G401.6 (cell line): ENCODE results near the gene ZC3H10.
"Not testable (repeated sequence)": the region's sequence is repeated elsewhere in the genome, so short reads cannot be mapped to it uniquely, and the experiment has no call there.

ENCODE experiments used
- FAIRE-seq: peaks from 2 replicates; lab custom pipeline; 2012; peaks lifted over from hg19 to GRCh38; lab: Jason Lieb, UNC

Gene ZC3H10

DNA sequence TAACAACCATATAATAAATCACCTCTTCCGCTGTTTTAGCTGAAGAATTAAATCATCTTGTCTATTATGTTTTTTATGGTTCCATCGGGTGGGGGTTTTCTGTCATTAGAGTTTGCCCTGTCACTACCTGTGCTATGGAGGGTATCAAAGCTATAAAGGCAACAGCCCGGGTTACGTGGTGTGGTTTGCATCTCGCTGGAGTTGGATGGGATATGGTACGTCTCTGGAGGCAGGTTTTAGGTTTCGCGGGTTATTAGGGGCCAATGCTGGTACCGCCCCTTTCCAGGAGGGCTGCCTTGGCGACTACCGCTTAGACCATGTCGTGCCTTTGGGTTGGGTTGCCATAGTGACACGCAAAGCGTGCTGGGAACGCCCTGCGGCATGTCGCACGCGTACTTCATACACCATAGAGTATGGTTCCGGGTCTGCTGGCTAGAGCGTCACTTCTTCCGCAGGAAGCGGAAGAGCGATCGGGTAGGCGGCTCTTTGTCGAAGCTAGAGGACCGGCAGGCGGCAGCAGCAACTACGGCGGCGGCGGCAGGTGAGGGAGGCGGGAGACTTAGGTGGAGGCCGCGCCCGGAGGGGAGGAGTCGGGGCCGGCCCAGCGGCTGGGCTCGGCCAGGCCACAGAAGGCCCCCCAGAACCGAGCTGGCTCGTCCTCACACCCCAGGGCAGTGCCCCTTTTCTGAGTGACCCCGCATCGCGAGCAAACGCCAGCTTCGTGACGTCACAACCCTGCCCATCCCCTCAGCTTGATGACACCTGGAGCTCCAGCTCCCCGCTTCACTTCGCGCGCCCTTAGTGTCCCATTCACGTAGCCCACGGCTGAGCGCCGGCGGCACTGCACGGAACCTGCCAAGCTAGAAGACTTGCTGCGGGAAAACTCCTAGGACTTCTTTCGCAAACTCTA lies at the start of gene ZC3H10:
TSS of gene ZC3H10 (plus strand) at position 489 of the 910 bp plus-strand sequence. CDS start 2,297 bp downstream, outside the sequence.
- FAIRE-seq, result peak; percentile 97

GRCh38 chr12:56071648-56072047 lies 46.4 kb upstream of the ZC3H10 start:
- FAIRE-seq, result no peak

DNA sequence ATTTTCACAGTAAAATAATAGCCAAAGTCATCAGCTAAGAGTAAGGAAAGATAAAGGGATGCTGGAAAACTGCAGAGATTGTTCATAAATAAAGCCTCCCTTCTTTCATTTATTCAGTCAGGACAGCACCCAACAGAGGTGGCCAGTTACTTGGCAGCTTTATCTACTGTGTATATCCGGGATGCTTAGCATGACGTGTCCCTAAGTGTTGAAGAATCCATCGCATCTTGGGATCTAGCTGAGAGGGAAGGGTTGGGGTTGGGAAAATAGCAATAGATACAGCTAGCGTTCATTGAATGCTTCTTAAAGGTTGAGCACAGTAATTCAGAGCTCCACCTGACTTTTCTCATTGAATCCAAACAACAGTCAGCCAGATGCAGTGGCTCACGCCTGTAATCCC lies 43.7 kb upstream of the ZC3H10 start:
- FAIRE-seq, result no peak

- FAIRE-seq, result not testable (repeated sequence)
Measured at GRCh38 chr12:56077966-56078365, 40.1 kb upstream of the ZC3H10 start.

DNA sequence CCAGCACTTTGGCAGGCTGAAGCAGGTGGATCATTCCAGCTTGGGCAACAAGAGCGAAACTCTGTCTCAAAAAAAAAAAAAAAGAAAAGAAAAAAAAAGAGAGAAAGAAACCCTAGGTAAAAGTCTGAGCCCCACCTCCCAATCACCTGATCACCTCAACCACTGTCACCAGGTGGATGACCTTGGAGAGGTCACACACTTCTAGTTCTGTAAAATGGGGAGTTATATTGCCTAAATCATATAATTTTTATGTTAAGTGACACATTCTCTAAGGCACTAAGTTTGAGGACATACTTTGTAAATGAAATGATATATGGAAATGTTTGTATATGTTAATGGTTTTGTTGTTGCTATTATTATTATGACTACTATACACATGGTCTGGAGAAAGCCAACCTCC lies 39.6 kb upstream of the ZC3H10 start:
- no peak for FAIRE-seq

DNA sequence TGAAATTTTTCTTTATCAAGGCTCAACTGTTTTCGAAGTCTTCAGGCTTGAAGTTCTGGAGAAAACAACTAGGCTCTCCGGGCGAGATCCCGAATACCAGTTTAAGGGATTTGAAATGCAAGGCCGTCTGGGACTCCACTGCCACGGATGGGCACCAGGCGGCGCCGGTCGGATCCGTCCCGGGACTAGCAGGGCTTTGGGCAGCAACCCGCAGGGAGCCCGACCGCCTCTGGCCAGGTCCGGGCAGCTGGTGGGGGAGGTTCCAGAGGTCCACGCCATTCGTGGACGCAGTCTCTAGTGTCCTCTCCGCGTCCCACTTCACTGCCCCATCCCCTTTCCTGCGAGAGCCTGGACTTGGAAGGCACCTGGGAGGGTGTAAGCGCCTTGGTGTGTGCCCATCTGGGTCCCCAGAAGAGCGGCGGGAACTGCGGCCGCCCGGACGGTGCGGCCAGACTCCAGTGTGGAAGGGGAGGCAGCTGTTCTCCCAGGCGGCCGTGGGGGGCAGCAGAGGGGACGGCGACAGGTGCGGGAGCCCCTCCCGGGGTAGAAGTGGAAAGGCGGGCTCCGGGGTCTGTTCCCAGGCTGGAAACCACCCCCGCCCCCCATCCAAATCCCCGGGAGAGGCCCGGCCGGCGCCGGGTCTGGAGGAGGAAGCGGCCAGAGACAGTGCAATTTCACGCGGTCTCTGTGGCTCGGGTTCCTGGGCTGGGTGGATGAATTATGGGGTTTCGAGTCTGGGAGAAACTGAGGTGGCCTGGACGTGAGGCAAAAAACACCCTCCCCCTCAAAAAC lies 38.9 kb upstream of the ZC3H10 start:
- peak; percentile 84 for FAIRE-seq

DNA sequence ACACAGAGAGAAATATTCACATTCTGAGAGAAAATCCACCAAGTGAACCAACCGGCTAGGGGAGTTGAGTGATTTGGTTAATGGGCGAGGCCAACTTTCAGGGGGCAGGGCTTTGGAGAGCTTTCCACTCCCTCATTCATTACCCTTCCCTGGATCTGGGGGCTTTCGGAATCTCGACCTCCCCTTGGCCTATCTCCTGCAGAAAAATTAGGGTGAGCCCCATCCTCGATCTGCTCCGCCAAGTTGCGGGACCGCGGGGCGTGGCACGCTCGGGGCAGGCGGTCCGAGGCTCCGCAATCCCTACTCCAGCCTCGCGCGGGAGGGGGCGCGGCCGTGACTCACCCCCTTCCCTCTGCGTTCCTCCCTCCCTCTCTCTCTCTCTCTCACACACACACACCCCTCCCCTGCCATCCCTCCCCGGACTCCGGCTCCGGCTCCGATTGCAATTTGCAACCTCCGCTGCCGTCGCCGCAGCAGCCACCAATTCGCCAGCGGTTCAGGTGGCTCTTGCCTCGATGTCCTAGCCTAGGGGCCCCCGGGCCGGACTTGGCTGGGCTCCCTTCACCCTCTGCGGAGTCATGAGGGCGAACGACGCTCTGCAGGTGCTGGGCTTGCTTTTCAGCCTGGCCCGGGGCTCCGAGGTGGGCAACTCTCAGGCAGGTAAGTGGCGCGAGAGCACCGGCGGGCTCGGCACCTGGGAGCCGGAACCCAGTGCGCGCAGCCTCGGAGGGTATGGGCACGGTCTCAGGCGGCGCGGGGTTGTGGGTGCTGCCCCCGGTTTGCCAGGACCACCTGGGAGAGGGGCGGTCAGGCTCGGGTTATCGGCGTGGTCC lies 38.1 kb upstream of the ZC3H10 start, which contains the start of gene ERBB3:
TSS of gene ERBB3 (plus strand) at position 443 of the 833 bp plus-strand sequence. CDS start at position 579, 136 bp downstream.
- FAIRE-seq, result no peak

- FAIRE-seq, result no peak
Measured at GRCh38 chr12:56080556-56081138, 37.4 kb upstream of the ZC3H10 start.

- no peak for FAIRE-seq
Measured at GRCh38 chr12:56081393-56082347, 36.4 kb upstream of the ZC3H10 start.

GRCh38 chr12:56082382-56082781 lies 35.7 kb upstream of the ZC3H10 start:
- no peak for FAIRE-seq

- no peak for FAIRE-seq
Measured at GRCh38 chr12:56082967-56083366, 35.1 kb upstream of the ZC3H10 start.

DNA sequence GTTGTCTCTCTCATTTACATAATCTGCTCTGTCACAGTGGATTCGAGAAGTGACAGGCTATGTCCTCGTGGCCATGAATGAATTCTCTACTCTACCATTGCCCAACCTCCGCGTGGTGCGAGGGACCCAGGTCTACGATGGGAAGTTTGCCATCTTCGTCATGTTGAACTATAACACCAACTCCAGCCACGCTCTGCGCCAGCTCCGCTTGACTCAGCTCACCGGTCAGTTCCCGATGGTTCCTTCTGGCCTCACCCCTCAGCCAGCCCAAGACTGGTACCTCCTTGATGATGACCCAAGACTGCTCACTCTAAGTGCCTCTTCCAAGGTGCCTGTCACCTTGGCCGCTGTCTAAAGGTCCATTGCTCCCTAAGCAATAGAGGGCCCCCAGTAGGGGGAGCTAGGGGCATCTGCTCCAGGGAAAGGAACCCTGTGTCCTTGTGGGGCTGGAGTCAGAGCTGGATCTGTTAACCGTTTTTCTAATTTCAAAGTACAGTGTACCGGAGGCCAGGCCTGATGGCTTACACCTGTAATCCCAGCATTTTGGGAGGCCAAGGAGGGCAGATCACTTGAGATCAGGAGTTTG lies 33.0 kb upstream of the ZC3H10 start:
- no peak for FAIRE-seq

DNA sequence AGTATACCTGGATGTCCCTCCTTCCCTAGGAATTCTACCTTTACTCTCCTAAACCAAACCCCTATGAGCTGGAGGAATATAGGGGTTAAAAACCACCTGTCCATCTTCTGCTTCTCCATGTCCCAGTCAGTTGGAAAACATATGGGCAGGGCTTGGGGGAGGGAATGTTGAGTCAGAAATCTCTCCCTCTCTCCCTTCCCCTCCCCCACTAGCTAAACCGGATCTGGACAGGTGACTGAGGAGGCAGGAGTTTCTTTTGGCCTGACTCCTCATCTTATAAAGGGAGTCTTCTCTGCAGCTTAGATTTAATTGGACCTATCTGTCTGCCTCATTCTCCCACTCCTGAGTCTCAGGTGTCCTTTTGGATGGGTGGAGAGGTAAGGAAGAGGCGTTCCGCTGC lies 32.0 kb upstream of the ZC3H10 start:
- FAIRE-seq, result no peak

DNA sequence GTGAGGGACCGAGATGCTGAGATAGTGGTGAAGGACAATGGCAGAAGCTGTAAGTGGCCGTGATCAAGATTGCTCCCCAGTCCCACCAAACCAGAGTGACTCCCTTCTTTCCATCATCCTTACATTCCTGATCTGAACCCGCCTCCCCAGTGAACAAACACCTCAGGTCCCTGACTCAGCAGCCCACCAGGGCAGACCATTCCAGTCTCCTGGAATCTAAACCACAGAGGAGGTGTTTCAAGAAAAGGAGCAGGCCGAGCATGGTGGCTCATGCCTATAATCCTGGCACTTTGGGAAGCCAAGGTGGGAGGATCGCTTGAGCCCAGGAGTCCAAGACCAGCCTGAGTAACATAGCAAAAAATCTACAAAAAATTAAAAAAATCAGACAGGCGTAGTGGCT lies 31.5 kb upstream of the ZC3H10 start:
- no peak for FAIRE-seq

DNA sequence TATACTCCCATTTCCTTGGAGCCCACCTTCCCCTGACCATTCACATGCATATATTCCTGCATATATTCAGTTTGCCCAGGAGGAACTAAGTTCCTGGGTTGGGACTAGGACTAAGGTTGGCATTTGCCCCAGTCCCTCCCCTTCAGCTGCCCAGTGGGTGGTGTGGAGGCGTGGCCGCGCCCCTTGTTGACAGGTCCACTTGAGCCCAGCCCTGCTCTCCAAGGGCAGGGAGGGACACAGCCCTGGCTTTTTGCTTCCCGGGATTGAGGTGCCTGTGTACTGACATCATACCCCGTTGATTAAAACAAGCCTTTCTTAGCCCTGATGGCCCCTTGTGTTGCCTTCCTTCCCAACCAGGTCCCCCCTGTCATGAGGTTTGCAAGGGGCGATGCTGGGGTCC lies 30.8 kb upstream of the ZC3H10 start:
- FAIRE-seq, result no peak

DNA sequence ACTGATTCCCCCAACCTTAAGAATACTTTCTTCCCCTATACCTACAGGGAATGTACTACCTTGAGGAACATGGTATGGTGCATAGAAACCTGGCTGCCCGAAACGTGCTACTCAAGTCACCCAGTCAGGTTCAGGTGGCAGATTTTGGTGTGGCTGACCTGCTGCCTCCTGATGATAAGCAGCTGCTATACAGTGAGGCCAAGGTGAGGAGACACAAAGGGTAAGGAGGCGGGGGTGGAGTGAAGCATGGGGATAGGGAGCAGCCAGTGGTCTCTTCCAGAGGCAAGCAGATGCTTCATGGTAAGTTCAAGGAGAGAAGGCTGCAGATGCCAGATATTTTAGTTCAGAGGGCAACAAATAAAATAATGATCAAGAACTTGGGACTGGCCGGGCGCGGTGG lies 20.3 kb upstream of the ZC3H10 start:
- FAIRE-seq, result no peak

GRCh38 chr12:56098592-56098991 lies 19.5 kb upstream of the ZC3H10 start:
- FAIRE-seq, result no peak

DNA sequence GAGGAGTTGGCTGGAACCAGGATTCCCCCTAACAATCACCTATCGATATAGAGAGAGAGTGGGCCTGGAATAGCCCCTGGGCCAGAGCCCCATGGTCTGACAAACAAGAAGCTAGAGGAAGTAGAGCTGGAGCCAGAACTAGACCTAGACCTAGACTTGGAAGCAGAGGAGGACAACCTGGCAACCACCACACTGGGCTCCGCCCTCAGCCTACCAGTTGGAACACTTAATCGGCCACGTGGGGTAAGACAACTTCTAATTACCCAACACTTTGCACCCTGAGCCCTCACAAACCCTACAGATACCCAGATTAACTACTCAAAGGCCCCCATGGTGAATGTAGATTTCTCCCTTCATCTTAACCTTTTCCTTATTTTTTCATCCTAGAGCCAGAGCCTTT lies 18.3 kb upstream of the ZC3H10 start:
- FAIRE-seq, result no peak

DNA sequence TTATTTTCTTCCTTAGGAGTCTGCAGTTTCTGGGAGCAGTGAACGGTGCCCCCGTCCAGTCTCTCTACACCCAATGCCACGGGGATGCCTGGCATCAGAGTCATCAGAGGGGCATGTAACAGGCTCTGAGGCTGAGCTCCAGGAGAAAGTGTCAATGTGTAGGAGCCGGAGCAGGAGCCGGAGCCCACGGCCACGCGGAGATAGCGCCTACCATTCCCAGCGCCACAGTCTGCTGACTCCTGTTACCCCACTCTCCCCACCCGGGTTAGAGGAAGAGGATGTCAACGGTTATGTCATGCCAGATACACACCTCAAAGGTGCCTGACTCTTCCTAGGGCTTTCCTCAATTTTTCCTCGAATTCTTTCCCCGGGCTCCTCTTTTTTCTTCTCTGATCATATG lies 17.0 kb upstream of the ZC3H10 start:
- FAIRE-seq, result no peak

DNA sequence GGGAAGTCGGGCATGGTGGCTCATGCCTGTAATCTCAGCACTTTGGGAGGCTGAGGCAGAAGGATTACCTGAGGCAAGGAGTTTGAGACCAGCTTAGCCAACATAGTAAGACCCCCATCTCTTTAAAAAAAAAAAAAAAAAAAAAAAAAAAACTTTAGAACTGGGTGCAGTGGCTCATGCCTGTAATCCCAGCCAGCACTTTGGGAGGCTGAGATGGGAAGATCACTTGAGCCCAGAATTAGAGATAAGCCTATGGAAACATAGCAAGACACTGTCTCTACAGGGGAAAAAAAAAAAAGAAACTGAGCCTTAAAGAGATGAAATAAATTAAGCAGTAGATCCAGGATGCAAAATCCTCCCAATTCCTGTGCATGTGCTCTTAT lies 15.4 kb upstream of the ZC3H10 start:
- no peak for FAIRE-seq
